Measurements from ENCODE around the gene BABAM2.

Gene BABAM2

DNA sequence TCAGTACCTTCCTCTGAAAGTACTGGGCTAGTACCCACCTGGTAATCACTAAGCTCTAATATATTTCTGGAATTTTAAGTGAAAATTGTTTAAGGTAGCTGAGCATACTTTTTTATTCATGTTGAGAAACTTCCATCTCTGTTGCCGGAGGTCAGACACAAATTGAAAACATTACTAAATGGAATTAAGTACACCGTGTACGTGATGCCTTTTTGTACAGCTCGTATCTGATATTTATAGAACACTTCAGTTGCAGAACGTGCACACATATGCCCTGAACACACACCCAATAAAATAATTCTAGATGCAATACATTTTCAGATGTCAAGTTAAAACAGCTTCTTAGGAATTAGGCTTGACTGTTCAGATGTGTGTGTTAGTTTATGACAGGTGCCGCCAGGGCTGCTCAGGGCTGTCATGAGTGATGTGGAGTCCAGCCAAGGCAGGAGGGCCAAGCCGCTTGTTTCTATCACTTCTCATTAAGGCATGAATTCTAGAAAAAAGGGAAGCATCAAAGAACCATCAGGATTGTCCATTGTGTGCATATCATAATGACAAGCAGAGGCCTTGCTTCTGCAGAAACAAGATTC is 421.2 kb downstream of the BABAM2 start:
- ChIA-PET POLR2A (no interaction called here), CTCF (no interaction called here)
- TF ChIP-seq SUZ12 (IDR thresholded peaks at IDR 0.05) (no peak), HDGF (IDR thresholded peaks at IDR 0.05; ENCODE audit: borderline replicate concordance) (no peak), LEF1 (IDR thresholded peaks at IDR 0.05; ENCODE audit: borderline replicate concordance) (no peak), SP1 (IDR thresholded peaks at IDR 0.05) (no peak), PKNOX1 (IDR thresholded peaks at IDR 0.05) (no peak), FOXA1 (IDR thresholded peaks at IDR 0.05) (no peak), ELF4 (IDR thresholded peaks at IDR 0.05) (no peak), BHLHE40 (IDR thresholded peaks at IDR 0.05; ENCODE audit: borderline replicate concordance) (no peak), FOXK2 (IDR thresholded peaks at IDR 0.05) (no peak), L3MBTL2 (conservative IDR thresholded peaks at IDR 0.05) (no peak), ZNF384 (IDR thresholded peaks at IDR 0.05) (no peak), NFRKB (IDR thresholded peaks at IDR 0.05) (no peak), TARDBP (IDR thresholded peaks at IDR 0.05) (no peak), CTBP1 (IDR thresholded peaks at IDR 0.05; ENCODE audit: borderline replicate concordance) (no peak), FOXM1 (IDR thresholded peaks at IDR 0.05; ENCODE audit: borderline replicate concordance) (no peak), ARNT (IDR thresholded peaks at IDR 0.05) (no peak)
- DNase-seq (ENCODE audit: extremely low spot score): no peak

- CTCF ChIA-PET: no interaction called here
- POLR2A ChIA-PET: no interaction called here
- DNase-seq (ENCODE audit: extremely low spot score): no peak
- TF ChIP-seq ARNT (IDR thresholded peaks at IDR 0.05) (no peak), CTBP1 (IDR thresholded peaks at IDR 0.05; ENCODE audit: borderline replicate concordance) (no peak), LEF1 (IDR thresholded peaks at IDR 0.05; ENCODE audit: borderline replicate concordance) (no peak), FOXA1 (IDR thresholded peaks at IDR 0.05) (no peak), SUZ12 (IDR thresholded peaks at IDR 0.05) (no peak), TARDBP (IDR thresholded peaks at IDR 0.05) (no peak), FOXM1 (IDR thresholded peaks at IDR 0.05; ENCODE audit: borderline replicate concordance) (no peak), HDGF (IDR thresholded peaks at IDR 0.05; ENCODE audit: borderline replicate concordance) (no peak), BHLHE40 (IDR thresholded peaks at IDR 0.05; ENCODE audit: borderline replicate concordance) (no peak), PKNOX1 (IDR thresholded peaks at IDR 0.05) (no peak)
Measured at GRCh38 chr2:28312307-28313219, 422.0 kb downstream of the BABAM2 start.

GRCh38 chr2:28313220-28313784 is 422.8 kb downstream of the BABAM2 start:
- ChIA-PET POLR2A (no interaction called here), CTCF (no interaction called here)
- DNase-seq (ENCODE audit: extremely low spot score): no peak
- TF ChIP-seq ARNT (IDR thresholded peaks at IDR 0.05): no peak
- TF ChIP-seq CTBP1 (IDR thresholded peaks at IDR 0.05; ENCODE audit: borderline replicate concordance): no peak

- POLR2A ChIA-PET: no interaction called here
- TF ChIP-seq HDGF (IDR thresholded peaks at IDR 0.05; ENCODE audit: borderline replicate concordance) (no peak), ZNF384 (IDR thresholded peaks at IDR 0.05) (no peak), FOXK2 (IDR thresholded peaks at IDR 0.05) (no peak), ELF4 (IDR thresholded peaks at IDR 0.05) (no peak), SP1 (IDR thresholded peaks at IDR 0.05) (no peak), BHLHE40 (IDR thresholded peaks at IDR 0.05; ENCODE audit: borderline replicate concordance) (no peak), LEF1 (IDR thresholded peaks at IDR 0.05; ENCODE audit: borderline replicate concordance) (no peak), PKNOX1 (IDR thresholded peaks at IDR 0.05) (no peak), ARNT (IDR thresholded peaks at IDR 0.05) (no peak), FOXM1 (IDR thresholded peaks at IDR 0.05; ENCODE audit: borderline replicate concordance) (no peak), CTBP1 (IDR thresholded peaks at IDR 0.05; ENCODE audit: borderline replicate concordance) (no peak), TARDBP (IDR thresholded peaks at IDR 0.05) (no peak), L3MBTL2 (conservative IDR thresholded peaks at IDR 0.05) (no peak), NFRKB (IDR thresholded peaks at IDR 0.05) (no peak), FOXA1 (IDR thresholded peaks at IDR 0.05) (no peak), SUZ12 (IDR thresholded peaks at IDR 0.05) (no peak)
- no peak for DNase-seq (ENCODE audit: extremely low spot score)
- CTCF ChIA-PET: interaction anchor here (0.7 kb wide), 1 partner anchor 62 kb away, joined by 7 read pairs; no protein-coding TSS in a partner anchor
Measured at GRCh38 chr2:28314968-28315367, 424.4 kb downstream of the BABAM2 start.

- no peak for DNase-seq (ENCODE audit: extremely low spot score)
- TF ChIP-seq FOXA1 (IDR thresholded peaks at IDR 0.05) (no peak), SUZ12 (IDR thresholded peaks at IDR 0.05) (no peak), BHLHE40 (IDR thresholded peaks at IDR 0.05; ENCODE audit: borderline replicate concordance) (no peak), NFRKB (IDR thresholded peaks at IDR 0.05) (no peak), LEF1 (IDR thresholded peaks at IDR 0.05; ENCODE audit: borderline replicate concordance) (no peak)
- ChIA-PET POLR2A (no interaction called here), CTCF (no interaction called here)
Measured at GRCh38 chr2:28316546-28317335, 426.2 kb downstream of the BABAM2 start.

Data from HEK293T (cell line).